Measurements from ENCODE around the gene HINT1. TPM values are rescaled to one million over a fixed set of nuclear protein-coding genes. Genes with fewer than 3 reads are reported as not detected.
A peak's percentile ranks its signal among the peaks of the same experiment; 100 is the strongest.

The HINT1 gene
- total and polyA plus RNA-seq, 9 of the 15 experiments (the other 6 are each of a cell fraction or from before 2014, with no cell fraction given), result 296 to 1,027 (median 500) TPM

DNA sequence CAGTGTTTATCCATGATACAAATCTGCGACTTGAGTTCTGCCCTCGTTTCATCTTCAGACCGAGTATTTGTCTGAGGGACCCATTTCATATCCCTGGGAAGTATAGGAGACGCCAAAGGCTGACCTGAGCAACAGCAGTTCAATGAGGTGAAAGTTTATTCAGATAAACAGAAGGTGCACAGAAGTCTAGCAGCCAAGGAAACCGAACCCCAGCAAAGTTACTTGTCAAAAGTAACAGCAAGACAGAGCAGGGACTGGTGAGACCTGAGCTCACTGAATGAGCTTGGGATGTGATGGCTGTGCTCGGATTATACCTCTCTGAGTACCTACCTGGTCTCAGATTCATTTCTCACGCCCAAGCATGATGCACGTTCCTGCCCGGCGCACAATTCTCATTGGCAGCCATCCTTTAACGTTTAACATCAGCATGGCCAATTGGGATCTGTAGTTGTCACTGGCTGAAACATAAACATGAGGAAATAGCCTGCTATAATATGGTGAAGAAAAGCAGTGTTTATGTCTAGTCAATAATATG lies 6.3 kb upstream of the HINT1 start (continued):
- TF ChIP-seq, protein P1, sequence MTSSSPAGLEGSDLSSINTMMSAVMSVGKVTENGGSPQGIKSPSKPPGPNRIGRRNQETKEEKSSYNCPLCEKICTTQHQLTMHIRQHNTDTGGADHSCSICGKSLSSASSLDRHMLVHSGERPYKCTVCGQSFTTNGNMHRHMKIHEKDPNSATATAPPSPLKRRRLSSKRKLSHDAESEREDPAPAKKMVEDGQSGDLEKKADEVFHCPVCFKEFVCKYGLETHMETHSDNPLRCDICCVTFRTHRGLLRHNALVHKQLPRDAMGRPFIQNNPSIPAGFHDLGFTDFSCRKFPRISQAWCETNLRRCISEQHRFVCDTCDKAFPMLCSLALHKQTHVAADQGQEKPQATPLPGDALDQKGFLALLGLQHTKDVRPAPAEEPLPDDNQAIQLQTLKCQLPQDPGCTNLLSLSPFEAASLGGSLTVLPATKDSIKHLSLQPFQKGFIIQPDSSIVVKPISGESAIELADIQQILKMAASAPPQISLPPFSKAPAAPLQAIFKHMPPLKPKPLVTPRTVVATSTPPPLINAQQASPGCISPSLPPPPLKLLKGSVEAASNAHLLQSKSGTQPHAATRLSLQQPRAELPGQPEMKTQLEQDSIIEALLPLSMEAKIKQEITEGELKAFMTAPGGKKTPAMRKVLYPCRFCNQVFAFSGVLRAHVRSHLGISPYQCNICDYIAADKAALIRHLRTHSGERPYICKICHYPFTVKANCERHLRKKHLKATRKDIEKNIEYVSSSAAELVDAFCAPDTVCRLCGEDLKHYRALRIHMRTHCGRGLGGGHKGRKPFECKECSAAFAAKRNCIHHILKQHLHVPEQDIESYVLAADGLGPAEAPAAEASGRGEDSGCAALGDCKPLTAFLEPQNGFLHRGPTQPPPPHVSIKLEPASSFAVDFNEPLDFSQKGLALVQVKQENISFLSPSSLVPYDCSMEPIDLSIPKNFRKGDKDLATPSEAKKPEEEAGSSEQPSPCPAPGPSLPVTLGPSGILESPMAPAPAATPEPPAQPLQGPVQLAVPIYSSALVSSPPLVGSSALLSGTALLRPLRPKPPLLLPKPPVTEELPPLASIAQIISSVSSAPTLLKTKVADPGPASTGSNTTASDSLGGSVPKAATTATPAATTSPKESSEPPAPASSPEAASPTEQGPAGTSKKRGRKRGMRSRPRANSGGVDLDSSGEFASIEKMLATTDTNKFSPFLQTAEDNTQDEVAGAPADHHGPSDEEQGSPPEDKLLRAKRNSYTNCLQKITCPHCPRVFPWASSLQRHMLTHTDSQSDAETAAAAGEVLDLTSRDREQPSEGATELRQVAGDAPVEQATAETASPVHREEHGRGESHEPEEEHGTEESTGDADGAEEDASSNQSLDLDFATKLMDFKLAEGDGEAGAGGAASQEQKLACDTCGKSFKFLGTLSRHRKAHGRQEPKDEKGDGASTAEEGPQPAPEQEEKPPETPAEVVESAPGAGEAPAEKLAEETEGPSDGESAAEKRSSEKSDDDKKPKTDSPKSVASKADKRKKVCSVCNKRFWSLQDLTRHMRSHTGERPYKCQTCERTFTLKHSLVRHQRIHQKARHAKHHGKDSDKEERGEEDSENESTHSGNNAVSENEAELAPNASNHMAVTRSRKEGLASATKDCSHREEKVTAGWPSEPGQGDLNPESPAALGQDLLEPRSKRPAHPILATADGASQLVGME (CRISPR knock-in tag; IDR thresholded peaks at IDR 0.05), result 0 out of 2 replicates have a peak, but pooled peaks have one; percentile 27
- 0 out of 2 replicates have a peak, but pooled peaks have one; percentile 5 for TF ChIP-seq ZBTB17 (CRISPR knock-in tag; IDR thresholded peaks at IDR 0.05)

DNA sequence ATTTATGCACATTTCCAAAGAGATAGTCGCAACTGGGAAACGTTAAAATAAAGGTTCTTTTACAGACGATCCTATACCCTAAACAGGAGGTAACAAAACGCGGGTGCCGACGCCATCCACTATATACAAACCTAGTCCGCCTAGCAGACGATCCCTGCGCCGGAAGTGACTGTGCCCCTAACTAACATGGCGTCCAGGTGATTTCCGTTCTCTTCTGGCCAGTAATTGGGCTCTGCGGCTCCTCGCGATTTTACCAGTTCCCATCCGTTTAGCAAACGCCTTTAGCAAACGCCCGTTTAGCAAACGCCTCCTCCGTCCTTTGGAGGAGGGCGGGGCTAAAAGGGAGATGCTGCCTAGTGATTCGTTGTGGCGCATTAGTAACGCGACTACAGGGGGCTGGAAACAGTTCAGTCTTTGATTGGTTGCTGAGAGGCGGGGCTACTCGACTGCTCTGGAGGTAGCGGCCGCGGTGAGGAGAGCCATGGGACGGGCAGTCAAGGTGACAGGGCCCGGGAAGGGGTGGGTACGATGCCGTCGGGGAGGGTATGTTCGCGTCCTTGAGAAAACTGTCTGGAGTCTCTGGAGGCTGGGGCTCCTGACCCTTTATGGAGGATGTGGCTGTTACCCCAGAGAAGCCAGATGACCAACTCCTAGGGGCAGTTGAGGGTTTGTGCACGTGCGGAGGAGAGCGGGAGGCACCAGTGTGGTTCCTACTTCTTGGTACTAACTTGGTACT lies 5.7 kb upstream of the HINT1 start, which contains the start of gene LYRM7:
Gene LYRM7, plus strand, starts transcription at position 405 of the 736 bp plus-strand sequence. Its CDS starts 77 bp downstream, at position 482.
- H4K20me1 ChIP-seq (replicated peaks; ENCODE audit: control insufficient read depth, insufficient read depth, low read length), result no peaks in the 10 kb centered on the region
- peak; percentile 80 to 99 (median 88) for DNase-seq (ENCODE audit: extremely low read depth in 1 of 4, low spot score in 3 of 4)
- in situ Hi-C loops (cut with MboI), result no loop called here
- peak within 1 kb of the TSS; percentile 98 for H3K4me2 ChIP-seq (ENCODE audit: insufficient read depth, low read length)
- POLR2A ChIA-PET, result interaction anchor here (0.6 kb wide), 1 partner anchor 141 kb away, joined by 3 read pairs; no protein-coding TSS in a partner anchor
- no peaks in the 10 kb centered on the region for H3K9me3 ChIP-seq (replicated peaks; ENCODE audit: control insufficient read depth, insufficient read depth, low read depth, low read length)
- no peaks in the 10 kb centered on the region for H3K9me1 ChIP-seq (ENCODE audit: control insufficient read depth, insufficient read depth, low read length)
- H3K27me3 ChIP-seq (ENCODE audit: control insufficient read depth in 2 of 2, insufficient read depth in 2 of 2, low read length in 2 of 2), result no peaks in the 10 kb centered on the region
- peaks cover 39% of the 10 kb centered on the region for H3K79me2 ChIP-seq (ENCODE audit: control insufficient read depth, insufficient read depth, low read length)
- FAIRE-seq, result peak; percentile 99
- peak within 1 kb of the TSS; percentile 84 for H2AFZ ChIP-seq (ENCODE audit: low read depth, low read length)
- peak within 1 kb of the TSS; percentile 52 for H3K4me3 ChIP-seq
- H3K27ac ChIP-seq (ENCODE audit: extremely low read depth, low read depth, low read length), result peak within 1 kb of the TSS; percentile 79
- peaks cover 11 to 28% of the 10 kb centered on the region in 2 experiments for H3K4me1 ChIP-seq (replicated peaks in 1 of 2; ENCODE audit: control insufficient read depth in 2 of 2, insufficient read depth in 2 of 2, low read length in 2 of 2)
- intact Hi-C loops (cut with micrococcal nuclease), result loop anchor here (2.0 kb wide), 1 partner anchor 94 kb away; the partner anchor contains the start of gene CDC42SE2
- CTCF ChIA-PET (ENCODE audit: low intra/inter-chr PET ratio), result no interaction called here
- H3K9ac ChIP-seq (ENCODE audit: insufficient read depth in 1 of 2, low read depth in 2 of 2, low read length in 2 of 2), result peak within 1 kb of the TSS; percentile 90 to 91
- peaks cover 12% of the 10 kb centered on the region for H3K36me3 ChIP-seq (ENCODE audit: control insufficient read depth, insufficient read depth, low read length)
- peak; percentile 95 for ATAC-seq
- 2% methylated on average over 42 of the region's 42 CpGs for WGBS (ENCODE audit: insufficient coverage, low coverage, missing lambda C conversion rate)
- BruUV-seq (replicated peaks), result no TSS peak
- TF ChIP-seq, protein P2, sequence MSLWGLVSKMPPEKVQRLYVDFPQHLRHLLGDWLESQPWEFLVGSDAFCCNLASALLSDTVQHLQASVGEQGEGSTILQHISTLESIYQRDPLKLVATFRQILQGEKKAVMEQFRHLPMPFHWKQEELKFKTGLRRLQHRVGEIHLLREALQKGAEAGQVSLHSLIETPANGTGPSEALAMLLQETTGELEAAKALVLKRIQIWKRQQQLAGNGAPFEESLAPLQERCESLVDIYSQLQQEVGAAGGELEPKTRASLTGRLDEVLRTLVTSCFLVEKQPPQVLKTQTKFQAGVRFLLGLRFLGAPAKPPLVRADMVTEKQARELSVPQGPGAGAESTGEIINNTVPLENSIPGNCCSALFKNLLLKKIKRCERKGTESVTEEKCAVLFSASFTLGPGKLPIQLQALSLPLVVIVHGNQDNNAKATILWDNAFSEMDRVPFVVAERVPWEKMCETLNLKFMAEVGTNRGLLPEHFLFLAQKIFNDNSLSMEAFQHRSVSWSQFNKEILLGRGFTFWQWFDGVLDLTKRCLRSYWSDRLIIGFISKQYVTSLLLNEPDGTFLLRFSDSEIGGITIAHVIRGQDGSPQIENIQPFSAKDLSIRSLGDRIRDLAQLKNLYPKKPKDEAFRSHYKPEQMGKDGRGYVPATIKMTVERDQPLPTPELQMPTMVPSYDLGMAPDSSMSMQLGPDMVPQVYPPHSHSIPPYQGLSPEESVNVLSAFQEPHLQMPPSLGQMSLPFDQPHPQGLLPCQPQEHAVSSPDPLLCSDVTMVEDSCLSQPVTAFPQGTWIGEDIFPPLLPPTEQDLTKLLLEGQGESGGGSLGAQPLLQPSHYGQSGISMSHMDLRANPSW (CRISPR knock-in tag; IDR thresholded peaks at IDR 0.05), result no peak
- TF ChIP-seq, protein P3, sequence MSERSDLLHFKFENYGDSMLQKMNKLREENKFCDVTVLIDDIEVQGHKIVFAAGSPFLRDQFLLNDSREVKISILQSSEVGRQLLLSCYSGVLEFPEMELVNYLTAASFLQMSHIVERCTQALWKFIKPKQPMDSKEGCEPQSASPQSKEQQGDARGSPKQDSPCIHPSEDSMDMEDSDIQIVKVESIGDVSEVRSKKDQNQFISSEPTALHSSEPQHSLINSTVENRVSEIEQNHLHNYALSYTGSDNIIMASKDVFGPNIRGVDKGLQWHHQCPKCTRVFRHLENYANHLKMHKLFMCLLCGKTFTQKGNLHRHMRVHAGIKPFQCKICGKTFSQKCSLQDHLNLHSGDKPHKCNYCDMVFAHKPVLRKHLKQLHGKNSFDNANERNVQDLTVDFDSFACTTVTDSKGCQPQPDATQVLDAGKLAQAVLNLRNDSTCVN (CRISPR knock-in tag; IDR thresholded peaks at IDR 0.05), result no peak
- TF ChIP-seq MBD2 (IDR thresholded peaks at IDR 0.05; ENCODE audit: borderline replicate concordance, low read depth) (peak; percentile 79; the same call in 1 of the 2 replicates), CXXC5 (CRISPR knock-in tag; IDR thresholded peaks at IDR 0.05) (peak; percentile 62)
- TF ChIP-seq, protein P4, sequence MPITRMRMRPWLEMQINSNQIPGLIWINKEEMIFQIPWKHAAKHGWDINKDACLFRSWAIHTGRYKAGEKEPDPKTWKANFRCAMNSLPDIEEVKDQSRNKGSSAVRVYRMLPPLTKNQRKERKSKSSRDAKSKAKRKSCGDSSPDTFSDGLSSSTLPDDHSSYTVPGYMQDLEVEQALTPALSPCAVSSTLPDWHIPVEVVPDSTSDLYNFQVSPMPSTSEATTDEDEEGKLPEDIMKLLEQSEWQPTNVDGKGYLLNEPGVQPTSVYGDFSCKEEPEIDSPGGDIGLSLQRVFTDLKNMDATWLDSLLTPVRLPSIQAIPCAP (CRISPR knock-in tag; IDR thresholded peaks at IDR 0.05; ENCODE audit: borderline replicate concordance), result no peak

All from K562 (cell line).